A549 (cell line): Measurements from ENCODE around the gene HMCN1. TPM values are rescaled to one million over a fixed set of nuclear protein-coding genes. Genes with fewer than 3 reads are reported as not detected.

Experiments
- ATAC-seq, 2 experiments: fragments of 200-7000 bp in 1 of 2; fragments of >200 bp in 1 of 2; cut with Nextera tagmentation in 1 of 2; cut with Tn5 transposase in 1 of 2; 3 replicates each; pipeline versions ENCODE4 v1.8.0 to v1.9.1; 2018 to 2020; ENCODE audit warnings: mild to moderate bottlenecking in 1 of 2, moderate library complexity in 1 of 2
- CTCF ChIA-PET: fragments of 300-600 bp; sonication (Branson Sonifier 250); formaldehyde crosslinking; extraction: SDS; loops from one replicate; lab custom pipeline; 2021; ENCODE audit warnings: antibody characterized with exemption, inconsistent platforms; lab: Yijun Ruan, JAX
- POLR2A ChIA-PET: fragments of 350-600 bp; formaldehyde crosslinking; extraction: SDS; loops from one replicate; lab custom pipeline; 2021; ENCODE audit warnings: antibody characterized with exemption, inconsistent platforms; lab: Yijun Ruan, JAX
- DNase-seq, 2 experiments: peaks; one replicate each; pipeline versions ENCODE4 v3.0.0 to v3.0.0-alpha.2; 2011 to 2016; ENCODE audit warnings: low read depth in 1 of 2, low spot score in 1 of 2
- FAIRE-seq: peaks from 2 replicates; lab custom pipeline; 2011; peaks lifted over from hg19 to GRCh38; lab: Jason Lieb, UNC
- H3K27ac ChIP-seq, 2 experiments: fragments of >200 bp; sonication (Bioruptor Twin); formaldehyde crosslinking; 3 replicates each; pipeline ENCODE4 v1.5.1; 2016 to 2017
- H3K4me1 ChIP-seq: fragments of >200 bp; sonication (Bioruptor Twin); formaldehyde crosslinking; 3 replicates; pipeline ENCODE4 v1.6.1; 2016
- H3K4me2 ChIP-seq: fragments of >200 bp; sonication (Bioruptor Twin); formaldehyde crosslinking; 3 replicates; pipeline ENCODE4 v1.6.1; 2016
- H3K4me3 ChIP-seq: fragments of >200 bp; sonication (Bioruptor Twin); formaldehyde crosslinking; 3 replicates; pipeline ENCODE4 v1.5.1; 2016
- H3K9me3 ChIP-seq: fragments of >200 bp; sonication (Bioruptor Twin); formaldehyde crosslinking; 3 replicates; pipeline ENCODE4 v1.6.1; 2016
- CBX8 ChIP-seq: fragments of 200-600 bp; sonication (generic); IDR thresholded peaks from 2 replicates; pipeline ENCODE4 v1.6.1; 2016
- CTCF ChIP-seq: fragments of >200 bp; sonication (Bioruptor Twin); formaldehyde crosslinking; IDR thresholded peaks from 3 replicates; pipeline ENCODE4 v1.5.1; 2016
- FOSB ChIP-seq: fragments of 250-450 bp; sonication (Bioruptor Pico); IDR thresholded peaks from 2 replicates; pipeline ENCODE4 v1.5.0; 2020; ENCODE audit warnings: mild to moderate bottlenecking, moderate library complexity
- GATA3 ChIP-seq: IDR thresholded peaks from 2 replicates; pipeline ENCODE4 v1.6.1; 2012; ENCODE audit warnings: borderline replicate concordance
- HOXB5 ChIP-seq: fragments of 250-450 bp; sonication (Bioruptor Pico); IDR thresholded peaks from 2 replicates; pipeline ENCODE4 v1.5.0; 2020; ENCODE audit warnings: mild to moderate bottlenecking, moderate library complexity
- JUN ChIP-seq, 2 experiments: fragments of >200 bp; sonication (Bioruptor Twin); formaldehyde crosslinking; IDR thresholded peaks; 2 replicates in 1 of 2; 3 replicates in 1 of 2; pipeline ENCODE4 v1.6.1; 2016 to 2017
- KDM1A ChIP-seq: fragments of 200-600 bp; sonication (generic); IDR thresholded peaks from 2 replicates; pipeline ENCODE4 v1.6.1; 2016; ENCODE audit warnings: low read depth, mild to moderate bottlenecking
- MAFK ChIP-seq: fragments of 450-650 bp; IDR thresholded peaks from 2 replicates; pipeline ENCODE4 v1.6.1; 2014; ENCODE audit not compliant: partially characterized antibody
- MAZ ChIP-seq: fragments of 150-350 bp; IDR thresholded peaks from 2 replicates; pipeline ENCODE4 v1.6.1; 2014; ENCODE audit warnings: antibody characterized with exemption, low read depth, low read length, borderline replicate concordance
- MYC ChIP-seq: IDR thresholded peaks from 2 replicates; pipeline ENCODE4 v1.6.1; 2012; ENCODE audit warnings: mild to moderate bottlenecking, inconsistent platforms, low read length, improper control_type of control experiment, borderline replicate concordance
- NFE2L2 ChIP-seq: fragments of 150-350 bp; conservative IDR thresholded peaks from 2 replicates; pipeline ENCODE4 v1.6.1; 2014; ENCODE audit warnings: low read length
- NPAS2 ChIP-seq: fragments of 250-450 bp; sonication (Bioruptor Pico); IDR thresholded peaks from 2 replicates; pipeline ENCODE4 v1.8.0; 2022; ENCODE audit warnings: mild to moderate bottlenecking, moderate library complexity, borderline replicate concordance
- NR3C1 ChIP-seq: fragments of >200 bp; sonication (Bioruptor Twin); formaldehyde crosslinking; IDR thresholded peaks from 3 replicates; pipeline ENCODE4 v1.6.1; 2017
- PBX3 ChIP-seq: IDR thresholded peaks from 2 replicates; pipeline ENCODE4 v1.6.1; 2012
- POLR2A ChIP-seq: IDR thresholded peaks from 2 replicates; pipeline ENCODE4 v1.6.1; 2012; ENCODE audit warnings: mild to moderate bottlenecking, low read length
- POLR2AphosphoS2 ChIP-seq: conservative IDR thresholded peaks from 2 replicates; pipeline ENCODE4 v1.6.1; 2012; ENCODE audit warnings: low read length, improper control_type of control experiment, inconsistent platforms
- RAD21 ChIP-seq, 2 experiments: fragments of >200 bp in 1 of 2; sonication (Bioruptor Twin) in 1 of 2; formaldehyde crosslinking in 1 of 2; IDR thresholded peaks in 1 of 2; conservative IDR thresholded peaks in 1 of 2; 2 replicates in 1 of 2; 3 replicates in 1 of 2; pipeline ENCODE4 v1.6.1; 2012 to 2018; ENCODE audit warnings: inconsistent platforms in 1 of 2
- RARB ChIP-seq: fragments of 250-450 bp; sonication (Bioruptor Pico); IDR thresholded peaks from 2 replicates; pipeline ENCODE4 v1.8.0; 2021; ENCODE audit warnings: mild to moderate bottlenecking, moderate library complexity
- REST ChIP-seq: fragments of 200-600 bp; sonication (generic); IDR thresholded peaks from 2 replicates; pipeline ENCODE4 v1.6.1; 2016; ENCODE audit warnings: antibody characterized with exemption, mild to moderate bottlenecking, moderate library complexity
- RFX5 ChIP-seq: fragments of 450-650 bp; IDR thresholded peaks from 2 replicates; pipeline ENCODE4 v1.7.1; 2014; ENCODE audit warnings: antibody characterized with exemption, mild to moderate bottlenecking, moderate library complexity
- SMC3 ChIP-seq: fragments of >200 bp; sonication (Bioruptor Twin); formaldehyde crosslinking; IDR thresholded peaks from 3 replicates; pipeline ENCODE4 v1.6.1; 2018; ENCODE audit warnings: inconsistent platforms
- SREBF2 ChIP-seq: fragments of 450-650 bp; IDR thresholded peaks from 2 replicates; pipeline ENCODE4 v1.6.1; 2014; ENCODE audit warnings: mild to moderate bottlenecking, moderate library complexity
- polyA plus RNA-seq, 4 experiments: library from polyadenylated mRNA; depleted of rRNA in 3 of 4; stranded (reverse); fragments of >200 nt; fragmentation: RNase III in 1 of 4; extraction: RNeasy Plus Mini Kit Qiagen cat#74134 plus additional on column Dnase treatment in 1 of 4; gene quantifications; 2 replicates in 3 of 4; 3 replicates in 1 of 4; pipeline ENCODE4 v1.2.3, GENCODE V29; 2011 to 2017

Gene HMCN1
- polyA plus RNA-seq, 2 of the 4 experiments (the other 2 are of a cell fraction) = 0.03 to 0.06 TPM

DNA sequence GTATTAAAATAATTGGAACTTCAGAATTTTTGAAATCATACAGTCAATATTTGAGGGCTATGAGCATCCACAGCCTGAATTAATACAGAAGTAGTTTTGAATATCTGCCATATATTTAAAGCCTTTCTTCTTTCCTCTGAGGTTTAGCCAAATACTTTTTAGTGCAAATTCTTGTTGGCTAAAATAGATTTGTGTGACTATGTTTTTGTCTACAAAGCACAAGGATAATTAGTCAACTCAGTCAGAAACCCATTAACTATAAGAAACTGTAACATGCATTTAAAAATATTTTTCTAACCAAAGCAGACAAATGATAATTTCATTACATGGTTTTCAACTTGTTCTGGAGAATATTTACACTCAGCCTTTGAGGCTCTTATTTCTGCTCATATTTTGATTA is 408.7 kb downstream of the HMCN1 start:
- TF ChIP-seq RAD21 (conservative IDR thresholded peaks at IDR 0.05 in 1 of 2, IDR thresholded peaks at IDR 0.05 in 1 of 2) (no peak), CBX8 (no peak), NR3C1 (no peak), MAZ (no peak), PBX3 (no peak), HOXB5 (no peak), KDM1A (no peak), JUN (IDR thresholded peaks at IDR 0.05) (no peak), SMC3 (no peak), POLR2AphosphoS2 (no peak), SREBF2 (no peak), NPAS2 (no peak), NFE2L2 (no peak), MAFK (no peak), REST (no peak), RARB (CRISPR knock-in tag) (no peak), GATA3 (no peak)
- Histone ChIP-seq H3K4me3 (no peak overlapping the region), H3K4me1 (no peaks in the 10 kb centered on the region), H3K27ac (no peak overlapping the region), H3K9me3 (no peaks in the 10 kb centered on the region), H3K4me2 (no peak overlapping the region)
- ATAC-seq (no peak), DNase-seq (no peak), FAIRE-seq (no peak)
- POLR2A ChIA-PET = no interaction called here
- CTCF ChIA-PET = no interaction called here

DNA sequence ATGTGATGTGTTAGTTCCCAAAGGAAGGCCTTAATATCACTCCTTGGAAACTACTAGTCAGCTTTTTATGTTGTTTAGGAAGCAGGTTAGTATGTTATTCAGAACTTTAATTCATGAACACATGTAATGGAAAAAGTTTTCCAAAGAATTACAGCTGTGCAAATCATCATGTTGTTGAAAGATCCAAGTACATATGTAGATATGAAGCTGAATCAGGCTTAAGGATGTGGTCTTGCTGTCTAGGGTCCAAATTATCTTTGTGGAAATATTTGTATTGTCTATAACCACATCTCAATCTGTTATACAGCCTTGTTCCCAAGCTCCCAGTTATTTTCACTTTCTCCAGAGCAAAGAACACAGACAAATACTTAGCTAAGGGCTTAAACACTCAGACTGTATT is 409.3 kb downstream of the HMCN1 start:
- no peaks in the 10 kb centered on the region for H3K9me3 ChIP-seq
- H3K4me2 ChIP-seq = no peak overlapping the region
- ATAC-seq (no peak), FAIRE-seq (no peak), DNase-seq (no peak)
- no peaks in the 10 kb centered on the region for H3K4me1 ChIP-seq
- ChIA-PET CTCF (interaction anchor here (0.7 kb wide), 1 partner anchor 241 kb away, joined by 5 read pairs; no protein-coding TSS in a partner anchor), POLR2A (no interaction called here)
- TF ChIP-seq RFX5 = no peak
- TF ChIP-seq KDM1A = no peak
- no peak for TF ChIP-seq FOSB (CRISPR knock-in tag)
- no peak for TF ChIP-seq SREBF2
- TF ChIP-seq CBX8 = no peak
- no peak for TF ChIP-seq MYC
- no peak for TF ChIP-seq POLR2A
- TF ChIP-seq CTCF = no peak
- no peak overlapping the region for H3K27ac ChIP-seq
- H3K4me3 ChIP-seq = no peak overlapping the region
